ENCODE data around the gene PAF1.

Gene PAF1

GRCh38 chr19:39356073-39356472, 34.8 kb downstream of the PAF1 start:
- DNase-seq (ENCODE audit: insufficient read length, low spot score) (no peak), FAIRE-seq (no peak)
- no peak for TF ChIP-seq CTCF (IDR thresholded peaks at IDR 0.05; ENCODE audit: insufficient read depth, missing control alignments)

- FAIRE-seq (no peak), DNase-seq (ENCODE audit: insufficient read length, low spot score) (no peak)
- TF ChIP-seq CTCF (IDR thresholded peaks at IDR 0.05; ENCODE audit: insufficient read depth, missing control alignments) = no peak
Observed at GRCh38 chr19:39355253-39355652, 35.7 kb downstream of the PAF1 start.

GRCh38 chr19:39352381-39353255, 38.3 kb downstream of the PAF1 start:
- no peak for FAIRE-seq
- DNase-seq (ENCODE audit: insufficient read length, low spot score) = no peak
- TF ChIP-seq CTCF (IDR thresholded peaks at IDR 0.05; ENCODE audit: insufficient read depth, missing control alignments) = no peak

- FAIRE-seq (no peak), DNase-seq (ENCODE audit: insufficient read length, low spot score) (no peak)
- no peak for TF ChIP-seq CTCF (IDR thresholded peaks at IDR 0.05; ENCODE audit: insufficient read depth, missing control alignments)
Observed at GRCh38 chr19:39351537-39352064, 39.3 kb downstream of the PAF1 start.

- no peak for TF ChIP-seq CTCF (IDR thresholded peaks at IDR 0.05; ENCODE audit: insufficient read depth, missing control alignments)
Observed at GRCh38 chr19:39350156-39350555, 40.8 kb downstream of the PAF1 start.

GRCh38 chr19:39349326-39349725, 41.6 kb downstream of the PAF1 start:
- DNase-seq (ENCODE audit: insufficient read length, low spot score) (no peak), FAIRE-seq (no peak)
- TF ChIP-seq CTCF (IDR thresholded peaks at IDR 0.05; ENCODE audit: insufficient read depth, missing control alignments) = no peak

More at GRCh38 chr19:39350156-39350555, 40.8 kb downstream of the PAF1 start:
- FAIRE-seq (no peak), DNase-seq (ENCODE audit: insufficient read length, low spot score) (no peak)

Measured in D721Med (cell line).